ENCODE measurements around the gene UBE2E2.

- TF ChIP-seq, protein P1, sequence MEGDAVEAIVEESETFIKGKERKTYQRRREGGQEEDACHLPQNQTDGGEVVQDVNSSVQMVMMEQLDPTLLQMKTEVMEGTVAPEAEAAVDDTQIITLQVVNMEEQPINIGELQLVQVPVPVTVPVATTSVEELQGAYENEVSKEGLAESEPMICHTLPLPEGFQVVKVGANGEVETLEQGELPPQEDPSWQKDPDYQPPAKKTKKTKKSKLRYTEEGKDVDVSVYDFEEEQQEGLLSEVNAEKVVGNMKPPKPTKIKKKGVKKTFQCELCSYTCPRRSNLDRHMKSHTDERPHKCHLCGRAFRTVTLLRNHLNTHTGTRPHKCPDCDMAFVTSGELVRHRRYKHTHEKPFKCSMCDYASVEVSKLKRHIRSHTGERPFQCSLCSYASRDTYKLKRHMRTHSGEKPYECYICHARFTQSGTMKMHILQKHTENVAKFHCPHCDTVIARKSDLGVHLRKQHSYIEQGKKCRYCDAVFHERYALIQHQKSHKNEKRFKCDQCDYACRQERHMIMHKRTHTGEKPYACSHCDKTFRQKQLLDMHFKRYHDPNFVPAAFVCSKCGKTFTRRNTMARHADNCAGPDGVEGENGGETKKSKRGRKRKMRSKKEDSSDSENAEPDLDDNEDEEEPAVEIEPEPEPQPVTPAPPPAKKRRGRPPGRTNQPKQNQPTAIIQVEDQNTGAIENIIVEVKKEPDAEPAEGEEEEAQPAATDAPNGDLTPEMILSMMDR (IDR thresholded peaks at IDR 0.05; ENCODE audit: low read depth, low read length, poor library complexity, severe bottlenecking) = no peak
- TF ChIP-seq EZH2phosphoT487 (IDR thresholded peaks at IDR 0.05; ENCODE audit: borderline replicate concordance, low read length) = no peak
Measured at GRCh38 chr3:23583980-23584740, 381.0 kb downstream of the UBE2E2 start.
